Measurements from ENCODE around the gene USP36. TPM values are rescaled to one million over a fixed set of nuclear protein-coding genes. Genes with fewer than 3 reads are reported as not detected.

Gene USP36
- total RNA-seq, 1 experiment from 2014 or later: 74.0 TPM

DNA sequence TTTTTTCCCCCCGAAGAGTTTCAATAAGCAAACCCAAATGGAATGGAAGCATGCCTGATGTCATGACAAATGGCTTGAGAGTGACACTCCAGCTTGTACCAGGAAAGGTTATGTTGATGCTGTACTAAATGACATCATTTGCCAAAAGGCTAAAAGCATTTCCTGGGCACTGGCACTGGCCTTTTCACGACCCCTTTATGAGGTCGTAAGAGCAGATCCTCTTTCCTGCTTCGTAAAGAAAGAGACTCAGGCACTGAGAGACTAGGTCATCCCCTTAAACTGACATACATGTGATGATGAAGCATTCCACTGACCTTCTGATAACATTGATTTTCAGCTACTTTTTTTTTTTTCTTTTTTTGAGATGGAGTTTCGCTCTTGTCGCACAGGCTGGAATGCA lies 31.9 kb upstream of the USP36 start (continued):
- TF ChIP-seq, protein P1, sequence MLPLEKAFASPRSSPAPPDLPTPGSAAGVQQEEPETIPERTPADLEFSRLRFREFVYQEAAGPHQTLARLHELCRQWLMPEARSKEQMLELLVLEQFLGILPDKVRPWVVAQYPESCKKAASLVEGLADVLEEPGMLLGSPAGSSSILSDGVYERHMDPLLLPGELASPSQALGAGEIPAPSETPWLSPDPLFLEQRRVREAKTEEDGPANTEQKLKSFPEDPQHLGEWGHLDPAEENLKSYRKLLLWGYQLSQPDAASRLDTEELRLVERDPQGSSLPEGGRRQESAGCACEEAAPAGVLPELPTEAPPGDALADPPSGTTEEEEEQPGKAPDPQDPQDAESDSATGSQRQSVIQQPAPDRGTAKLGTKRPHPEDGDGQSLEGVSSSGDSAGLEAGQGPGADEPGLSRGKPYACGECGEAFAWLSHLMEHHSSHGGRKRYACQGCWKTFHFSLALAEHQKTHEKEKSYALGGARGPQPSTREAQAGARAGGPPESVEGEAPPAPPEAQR (CRISPR knock-in tag; IDR thresholded peaks at IDR 0.05): no peak
- TF ChIP-seq FOXP4 (CRISPR knock-in tag; IDR thresholded peaks at IDR 0.05): no peak
- TF ChIP-seq, protein P2, sequence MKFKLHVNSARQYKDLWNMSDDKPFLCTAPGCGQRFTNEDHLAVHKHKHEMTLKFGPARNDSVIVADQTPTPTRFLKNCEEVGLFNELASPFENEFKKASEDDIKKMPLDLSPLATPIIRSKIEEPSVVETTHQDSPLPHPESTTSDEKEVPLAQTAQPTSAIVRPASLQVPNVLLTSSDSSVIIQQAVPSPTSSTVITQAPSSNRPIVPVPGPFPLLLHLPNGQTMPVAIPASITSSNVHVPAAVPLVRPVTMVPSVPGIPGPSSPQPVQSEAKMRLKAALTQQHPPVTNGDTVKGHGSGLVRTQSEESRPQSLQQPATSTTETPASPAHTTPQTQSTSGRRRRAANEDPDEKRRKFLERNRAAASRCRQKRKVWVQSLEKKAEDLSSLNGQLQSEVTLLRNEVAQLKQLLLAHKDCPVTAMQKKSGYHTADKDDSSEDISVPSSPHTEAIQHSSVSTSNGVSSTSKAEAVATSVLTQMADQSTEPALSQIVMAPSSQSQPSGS (CRISPR knock-in tag; IDR thresholded peaks at IDR 0.05; ENCODE audit: borderline replicate concordance, low read depth): no peak

- DNase-seq (ENCODE audit: low spot score) (no peak), ATAC-seq (no peak)
- Mint-ChIP-seq H3K27ac (no peak overlapping the region), H3K27me3 (ENCODE audit: low read depth) (no peaks in the 10 kb centered on the region), H3K4me3 (no peak overlapping the region), H3K9me3 (no peaks in the 10 kb centered on the region), H3K36me3 (peaks cover 10% of the 10 kb centered on the region), H3K4me1 (no peaks in the 10 kb centered on the region)
- POLR2A ChIA-PET: no interaction called here
- CTCF ChIA-PET: no interaction called here
- TF ChIP-seq STAT6 (CRISPR knock-in tag; conservative IDR thresholded peaks at IDR 0.05; ENCODE audit: low read depth) (no peak), IRF2 (CRISPR knock-in tag; IDR thresholded peaks at IDR 0.05; ENCODE audit: borderline replicate concordance, low read depth) (no peak), E2F1 (CRISPR knock-in tag; IDR thresholded peaks at IDR 0.05) (no peak), EMX1 (CRISPR knock-in tag; IDR thresholded peaks at IDR 0.05) (no peak), TP53 (CRISPR knock-in tag; IDR thresholded peaks at IDR 0.05) (no peak), GTF2I (CRISPR knock-in tag; conservative IDR thresholded peaks at IDR 0.05) (no peak), GABPB1 (CRISPR knock-in tag; IDR thresholded peaks at IDR 0.05) (no peak), ZNF416 (CRISPR knock-in tag; IDR thresholded peaks at IDR 0.05) (no peak), NFE2L1 (CRISPR knock-in tag; IDR thresholded peaks at IDR 0.05) (no peak), ERG (CRISPR knock-in tag; IDR thresholded peaks at IDR 0.05) (no peak), ZNF232 (CRISPR knock-in tag; IDR thresholded peaks at IDR 0.05) (no peak), HMGA2 (CRISPR knock-in tag; IDR thresholded peaks at IDR 0.05) (no peak), ZNF425 (CRISPR knock-in tag; conservative IDR thresholded peaks at IDR 0.05) (no peak), CREM (CRISPR knock-in tag; IDR thresholded peaks at IDR 0.05) (no peak)
- TF ChIP-seq, protein P2 (CRISPR knock-in tag; IDR thresholded peaks at IDR 0.05; ENCODE audit: borderline replicate concordance, low read depth): no peak
- TF ChIP-seq, protein P3, sequence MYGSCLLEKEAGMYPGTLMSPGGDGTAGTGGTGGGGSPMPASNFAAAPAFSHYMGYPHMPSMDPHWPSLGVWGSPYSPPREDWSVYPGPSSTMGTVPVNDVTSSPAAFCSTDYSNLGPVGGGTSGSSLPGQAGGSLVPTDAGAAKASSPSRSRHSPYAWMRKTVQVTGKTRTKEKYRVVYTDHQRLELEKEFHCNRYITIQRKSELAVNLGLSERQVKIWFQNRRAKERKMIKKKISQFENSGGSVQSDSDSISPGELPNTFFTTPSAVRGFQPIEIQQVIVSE (CRISPR knock-in tag; IDR thresholded peaks at IDR 0.05; ENCODE audit: borderline replicate concordance): no peak
Measured at GRCh38 chr17:78870621-78871020, 30.0 kb upstream of the USP36 start.
